Stimulated activated CD8-positive, alpha-beta memory T cell treated with anti-CD3 and anti-CD28 coated beads, Interleukin-2, amount 100 ng/mL, for 1 hour (primary cell): Measurements from ENCODE around the gene ITGA1.

Experiments
- DNase-seq, 2 donors: peaks; one replicate each; pipeline ENCODE4 v3.0.0-alpha.2; 2020; ENCODE audit warnings: low read depth in 2 of 2

Gene ITGA1

DNA sequence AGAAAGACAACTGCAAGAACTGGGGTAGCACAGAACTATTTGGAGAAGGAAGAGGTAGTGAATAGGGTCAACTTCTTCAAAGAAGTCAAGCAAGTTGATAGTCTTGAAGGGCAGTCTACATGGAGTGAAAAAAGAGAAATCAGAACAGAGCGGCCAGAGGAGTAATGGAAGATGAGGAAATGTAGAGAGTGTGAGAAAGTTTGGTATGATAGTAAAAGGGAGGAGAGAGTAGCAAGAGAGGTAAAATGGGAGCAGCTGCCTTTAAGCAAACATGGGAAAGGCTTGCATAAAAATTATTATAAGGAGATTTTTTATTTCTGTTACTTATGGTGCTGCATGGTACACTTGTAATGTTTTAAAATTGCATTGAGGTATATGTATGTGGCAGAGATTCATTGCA is 208.2 kb downstream of the ITGA1 start:
- no peak for DNase-seq

DNA sequence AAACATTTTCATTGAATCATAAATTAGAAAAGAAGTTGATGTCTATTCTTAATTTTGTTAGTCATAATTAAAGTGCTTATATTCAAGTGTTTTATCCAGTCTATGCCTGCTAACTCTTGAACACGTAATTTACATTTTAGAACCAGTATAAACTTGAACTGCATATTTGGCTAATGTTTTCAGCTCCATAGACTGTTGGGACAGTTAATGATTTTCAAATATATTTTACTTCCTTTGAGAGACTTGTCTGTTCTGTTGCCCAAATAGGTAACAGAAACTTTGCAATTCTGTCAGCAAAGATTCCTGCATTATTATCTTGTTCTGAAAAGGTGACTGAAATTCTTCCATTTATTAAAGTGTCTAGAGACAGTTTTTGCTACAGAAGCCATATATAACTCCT is 209.3 kb downstream of the ITGA1 start:
- DNase-seq = no peak

DNA sequence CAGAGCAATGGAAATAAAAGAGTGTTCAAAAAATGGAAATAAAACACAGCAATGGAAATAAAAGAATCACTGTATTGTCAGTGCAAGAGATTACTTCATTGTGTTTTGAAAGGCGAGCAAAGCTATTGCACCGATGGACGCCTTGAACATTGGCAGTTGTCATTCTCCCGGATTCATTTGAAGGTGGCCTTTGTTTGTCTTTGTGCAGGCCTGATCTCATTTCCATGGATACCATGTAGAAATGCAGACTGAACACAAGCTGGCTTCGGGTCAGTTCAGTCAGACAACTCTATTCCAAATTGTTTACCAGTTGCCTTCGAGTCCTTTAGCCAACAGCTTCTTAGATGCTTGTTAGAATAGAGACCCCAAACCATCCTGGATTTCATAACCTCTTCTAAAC is 209.7 kb downstream of the ITGA1 start:
- no peak for DNase-seq

DNA sequence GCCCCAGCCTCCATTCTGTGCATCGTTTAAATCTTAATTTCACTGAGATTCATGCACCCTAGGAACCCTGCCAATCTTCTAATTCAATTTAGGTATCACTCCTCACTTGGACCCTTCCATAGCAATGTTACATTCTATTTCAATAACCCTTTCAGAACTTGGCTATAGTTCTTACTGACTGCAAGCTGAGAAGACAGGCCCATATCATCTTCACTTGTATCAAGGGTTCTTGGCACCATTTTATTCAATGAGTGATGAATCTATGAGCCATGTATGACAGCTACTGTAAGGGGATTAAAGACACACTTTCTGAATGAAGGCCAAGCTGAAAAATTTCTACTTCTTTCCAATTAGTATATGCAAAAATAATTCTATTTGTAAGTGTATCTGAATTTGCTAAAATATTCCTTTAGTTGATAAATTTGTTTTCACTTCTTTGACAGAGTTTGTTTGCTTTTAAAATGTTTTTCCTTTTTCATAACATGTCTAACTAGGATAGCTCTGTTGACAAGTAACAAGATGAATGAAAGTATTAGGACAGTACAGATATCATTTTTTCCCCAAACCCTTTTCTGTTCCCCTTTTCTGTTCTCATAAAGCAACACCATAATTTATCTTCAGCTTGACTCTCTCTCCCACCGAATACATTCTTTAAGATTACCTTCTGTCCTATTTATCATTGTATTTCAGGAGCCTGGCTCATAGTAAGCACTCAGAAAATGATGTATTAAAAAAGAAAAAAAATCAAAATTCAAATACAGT is 211.0 kb downstream of the ITGA1 start:
- no peak for DNase-seq

DNA sequence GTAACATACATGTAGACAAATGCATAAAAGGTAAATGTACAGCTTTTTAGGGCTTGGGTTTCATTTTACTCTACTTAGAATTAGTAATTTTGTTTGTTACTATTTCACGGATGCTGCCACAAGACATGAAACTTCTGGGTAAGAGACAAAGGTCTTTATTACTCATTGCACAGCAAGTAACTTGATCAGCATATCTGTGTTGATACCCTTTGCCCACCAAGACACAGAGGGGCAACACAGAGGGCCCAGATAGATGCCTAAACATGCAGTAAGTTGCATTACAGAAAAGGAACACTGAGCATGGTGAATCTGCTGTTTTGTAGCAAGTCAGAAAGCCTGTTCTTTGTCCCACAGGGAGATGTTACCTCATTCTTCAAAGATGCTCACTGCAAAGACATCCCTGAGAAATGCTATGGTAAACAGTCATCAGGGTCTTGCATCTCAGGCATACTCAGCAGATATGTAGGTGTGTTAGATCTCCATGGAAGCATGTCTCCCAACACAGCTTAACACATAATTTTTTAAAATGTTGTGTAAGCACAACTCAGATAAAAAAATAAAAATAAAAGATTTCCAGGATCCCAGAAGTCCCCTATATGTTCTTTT is 211.7 kb downstream of the ITGA1 start:
- no peak for DNase-seq

DNA sequence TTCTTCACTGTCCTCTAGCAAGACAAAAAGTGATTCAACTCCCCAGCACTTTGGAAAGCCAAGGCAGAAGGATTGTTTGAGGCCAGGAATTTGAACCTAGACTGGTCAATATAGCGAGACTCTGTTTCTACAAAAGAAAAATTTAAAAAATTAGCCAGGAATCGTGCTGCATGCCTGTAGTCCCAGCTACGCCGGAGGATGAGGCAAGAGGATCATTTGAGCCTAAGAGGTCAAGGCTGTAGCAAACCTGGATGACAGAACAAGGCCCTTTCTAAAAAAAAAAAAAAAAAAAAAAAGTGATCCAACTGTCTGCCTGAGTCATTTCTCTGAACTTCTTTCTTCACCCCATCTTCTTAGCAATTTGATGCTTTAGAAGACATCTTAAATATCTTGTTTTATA is 213.8 kb downstream of the ITGA1 start:
- no peak for DNase-seq

DNA sequence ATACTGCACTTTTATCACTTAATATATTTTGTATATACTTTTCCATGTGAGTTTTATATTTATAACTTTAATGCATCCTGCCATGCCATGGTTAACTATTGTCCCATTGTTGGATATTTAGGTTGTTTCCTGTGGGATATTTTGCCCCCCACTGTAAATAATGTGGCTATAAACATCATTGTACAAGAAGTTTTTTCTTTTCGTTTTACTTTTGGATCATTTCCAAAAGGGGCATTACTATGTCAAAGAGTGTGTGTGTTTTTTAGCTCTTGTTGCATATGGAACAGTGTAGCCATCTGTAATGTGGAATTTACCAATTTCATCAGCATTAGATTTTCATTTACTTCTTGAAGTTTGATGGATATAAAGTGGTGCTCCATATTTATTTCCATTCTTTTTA is 214.8 kb downstream of the ITGA1 start:
- no peak for DNase-seq

DNA sequence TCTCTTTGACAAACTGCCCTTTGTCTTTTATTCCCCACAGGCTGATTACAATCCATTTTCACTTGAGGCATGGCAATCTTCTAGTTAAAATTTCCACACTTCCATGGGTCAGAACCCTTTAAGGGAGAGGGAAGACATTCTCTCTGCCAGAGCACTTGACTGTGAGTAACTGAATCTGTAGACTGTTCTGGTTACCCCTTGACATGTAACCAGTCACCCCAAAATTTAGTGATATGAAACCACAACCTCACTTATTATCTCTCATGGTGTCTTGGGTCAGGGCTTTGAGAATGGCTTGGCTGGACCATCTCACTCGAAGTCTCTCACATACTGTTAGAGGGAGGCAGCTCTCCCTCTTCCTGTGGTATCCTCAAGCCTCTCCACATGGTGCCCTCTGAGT is 215.4 kb downstream of the ITGA1 start:
- no peak for DNase-seq

DNA sequence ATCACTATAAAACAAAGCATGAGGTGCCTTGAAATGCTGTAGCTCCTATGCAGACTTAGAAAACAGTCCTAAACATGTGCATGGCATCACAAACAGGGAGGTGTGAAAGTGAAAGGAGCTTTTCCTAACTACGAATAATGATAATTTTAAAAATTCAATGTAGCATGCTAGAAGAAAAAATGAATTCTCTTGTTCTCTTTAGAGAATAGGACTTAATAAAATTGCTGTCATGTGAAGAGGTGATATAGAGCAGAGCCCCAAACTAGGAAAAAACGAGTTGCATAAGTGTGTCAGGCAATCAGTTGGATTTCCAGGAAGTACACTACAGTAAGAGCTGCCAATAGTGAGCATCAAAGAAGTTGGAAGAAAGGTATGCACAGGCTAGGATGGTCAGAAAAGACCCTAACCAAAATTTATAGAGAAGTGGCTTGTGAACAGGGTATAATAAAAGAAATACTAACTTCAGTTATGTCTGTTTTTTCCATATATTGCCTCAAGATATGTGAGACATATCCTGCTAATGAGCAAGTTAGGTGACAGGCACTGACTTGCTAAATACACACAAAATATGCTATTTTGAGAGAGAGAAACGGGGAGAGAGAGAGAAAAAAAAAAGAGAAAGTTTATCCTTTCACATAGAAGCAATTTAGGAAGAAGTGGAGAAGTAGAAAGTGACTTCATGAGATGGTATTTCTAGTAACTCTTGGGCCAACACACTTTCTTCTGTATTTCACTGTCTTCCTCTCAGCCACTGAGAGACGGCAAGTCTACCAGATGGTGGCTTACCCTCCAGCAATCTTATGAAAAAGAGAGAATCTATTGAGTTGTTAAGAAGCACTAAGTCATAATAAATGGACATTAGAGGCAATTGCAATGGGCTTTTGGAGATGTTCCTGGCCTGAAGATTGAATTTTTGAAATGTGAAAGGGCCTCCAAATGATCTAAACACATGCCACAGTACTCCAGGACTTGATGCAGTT is 219.5 kb downstream of the ITGA1 start:
- no peak for DNase-seq

DNA sequence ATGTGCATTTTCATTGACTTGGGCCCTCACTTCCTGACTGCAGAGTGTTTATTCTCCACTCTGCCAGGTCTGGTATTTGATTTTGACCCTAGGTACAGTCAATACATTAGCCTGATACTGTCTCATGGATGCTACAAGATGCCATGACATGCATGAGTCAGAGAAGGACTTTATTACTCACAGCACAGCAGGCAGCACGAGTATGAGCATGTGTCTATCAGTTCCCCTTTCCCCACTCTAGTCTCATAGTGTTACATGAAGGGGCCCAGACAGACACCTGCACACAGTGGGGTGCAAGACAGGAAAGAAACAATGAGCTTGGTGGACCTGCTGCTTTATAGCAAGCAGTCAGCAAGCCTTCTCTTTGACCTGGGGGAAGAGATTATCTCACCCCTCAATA is 221.0 kb downstream of the ITGA1 start:
- no peak for DNase-seq
